ENCODE measurements around the gene CTNND1. TPM values are rescaled to one million over a fixed set of nuclear protein-coding genes. Genes with fewer than 3 reads are reported as not detected.
A peak's percentile ranks its signal among the peaks of the same experiment; 100 is the strongest.

The CTNND1 gene
- total RNA-seq, 2 donors from 2014 or later = 58.2 to 63.2 TPM

- Histone ChIP-seq H3K27me3 (no peaks in the 10 kb centered on the region), H3K36me3 (peaks cover 82% of the 10 kb centered on the region), H3K9me3 (no peaks in the 10 kb centered on the region), H3K27ac (no peak overlapping the region), H3K4me3 (no peak overlapping the region), H3K4me1 (peaks cover 0 to 45% of the 10 kb centered on the region in 2 donors)
- TF ChIP-seq CTCF (IDR thresholded peaks at IDR 0.05) = no peak
- no peak for DNase-seq (ENCODE audit: low spot score)
Measured at GRCh38 chr11:57804466-57804865, 42.9 kb downstream of the CTNND1 start.

- DNase-seq (ENCODE audit: low spot score) = no peak
- Histone ChIP-seq H3K36me3 (peaks cover 95% of the 10 kb centered on the region), H3K4me1 (peaks cover 0 to 33% of the 10 kb centered on the region in 2 donors), H3K27ac (peak overlapping the region in 1 of 2 donors; percentile 61), H3K9me3 (no peaks in the 10 kb centered on the region), H3K4me3 (no peak overlapping the region), H3K27me3 (no peaks in the 10 kb centered on the region)
- TF ChIP-seq CTCF (IDR thresholded peaks at IDR 0.05) = no peak
Measured at GRCh38 chr11:57805780-57806179, 44.2 kb downstream of the CTNND1 start.

- no peaks in the 10 kb centered on the region for H3K9me3 ChIP-seq
- peaks cover 100% of the 10 kb centered on the region for H3K36me3 ChIP-seq
- H3K4me3 ChIP-seq = no peak overlapping the region
- H3K4me1 ChIP-seq = no peaks in the 10 kb centered on the region
- DNase-seq (ENCODE audit: low spot score) = no peak
- no peak for TF ChIP-seq CTCF (IDR thresholded peaks at IDR 0.05)
- H3K27ac ChIP-seq = no peak overlapping the region
- no peaks in the 10 kb centered on the region for H3K27me3 ChIP-seq
Measured at GRCh38 chr11:57812634-57813033, 51.0 kb downstream of the CTNND1 start.

- H3K9me3 ChIP-seq = no peaks in the 10 kb centered on the region
- DNase-seq (ENCODE audit: low spot score) = no peak
- TF ChIP-seq CTCF (IDR thresholded peaks at IDR 0.05) = no peak
- H3K27me3 ChIP-seq = no peaks in the 10 kb centered on the region
- H3K27ac ChIP-seq = no peak overlapping the region
- no peak overlapping the region for H3K4me3 ChIP-seq
- H3K4me1 ChIP-seq = no peaks in the 10 kb centered on the region
- peaks cover 76% of the 10 kb centered on the region for H3K36me3 ChIP-seq
Measured at GRCh38 chr11:57815476-57815875, 53.9 kb downstream of the CTNND1 start.

GRCh38 chr11:57815877-57816276, 54.3 kb downstream of the CTNND1 start:
- H3K27ac ChIP-seq = no peak overlapping the region
- H3K27me3 ChIP-seq = no peaks in the 10 kb centered on the region
- no peak for TF ChIP-seq CTCF (IDR thresholded peaks at IDR 0.05)
- H3K4me3 ChIP-seq = no peak overlapping the region
- no peaks in the 10 kb centered on the region for H3K4me1 ChIP-seq
- peaks cover 72% of the 10 kb centered on the region for H3K36me3 ChIP-seq
- H3K9me3 ChIP-seq = no peaks in the 10 kb centered on the region
- DNase-seq (ENCODE audit: low spot score) = no peak

GRCh38 chr11:57818812-57819211, 57.2 kb downstream of the CTNND1 start:
- TF ChIP-seq CTCF (IDR thresholded peaks at IDR 0.05) = no peak
- H3K27ac ChIP-seq = no peak overlapping the region
- no peaks in the 10 kb centered on the region for H3K9me3 ChIP-seq
- no peak for DNase-seq (ENCODE audit: low spot score)
- no peaks in the 10 kb centered on the region for H3K4me1 ChIP-seq
- H3K27me3 ChIP-seq = no peaks in the 10 kb centered on the region
- H3K36me3 ChIP-seq = peaks cover 42% of the 10 kb centered on the region
- H3K4me3 ChIP-seq = no peak overlapping the region

Measured in right atrium auricular region (tissue), 2 donors.